K562 (cell line): ENCODE results near the gene LMLN. TPM values are rescaled to one million over a fixed set of nuclear protein-coding genes. Genes with fewer than 3 reads are reported as not detected.

Source experiments
- ATAC-seq: fragments of 200-7000 bp; cut with Tn5 transposase; 3 replicates; pipeline ENCODE4 v1.9.1; 2020; ENCODE audit warnings: moderate library complexity
- BruUV-seq: library from RNA; stranded (reverse); fragments of 400-500 nt; replicated peaks from 2 replicates; lab custom pipeline; 2021; lab: Mats Ljungman, UMichigan
- CTCF ChIA-PET: fragments of 300-600 bp; formaldehyde crosslinking; extraction: SDS; loops from one replicate; lab custom pipeline; 2021; ENCODE audit warnings: low intra/inter-chr PET ratio; lab: Yijun Ruan, JAX
- POLR2A ChIA-PET: fragments of 300-600, 350-650 bp; sonication (Branson Sonifier 250); formaldehyde crosslinking; extraction: SDS; loops from one replicate; lab custom pipeline; 2021; ENCODE audit warnings: antibody characterized with exemption, inconsistent platforms; lab: Yijun Ruan, JAX
- DNase-seq, 4 experiments: peaks; one replicate each; pipeline versions ENCODE4 v3.0.0 to v3.0.0-alpha.2; 2011 to 2018; ENCODE audit warnings: low spot score in 3 of 4, mixed read lengths in 3 of 4; ENCODE audit errors: extremely low read depth in 1 of 4
- FAIRE-seq: peaks from 2 replicates; lab custom pipeline; 2011; peaks lifted over from hg19 to GRCh38; lab: Jason Lieb, UNC
- H2AFZ ChIP-seq: 2 replicates; pipeline ENCODE4 v1.6.0; 2011; ENCODE audit warnings: low read depth, low read length, control low read depth, inconsistent platforms
- H3K27ac ChIP-seq: fragments of 200-600 bp; 3 replicates; pipeline ENCODE4 v1.8.0; 2011; ENCODE audit warnings: low read depth, mild to moderate bottlenecking, control low read depth, inconsistent platforms, low read length, moderate library complexity, mixed read lengths; ENCODE audit errors: extremely low read depth
- H3K27me3 ChIP-seq, 2 experiments: fragments of 300-600 bp in 1 of 2; 2 replicates in 1 of 2; 3 replicates in 1 of 2; pipeline versions ENCODE4 v1.6.0 to v1.8.0; 2011; ENCODE audit warnings: inconsistent platforms in 2 of 2, low read length in 2 of 2, mild to moderate bottlenecking in 1 of 2, mixed read lengths in 1 of 2, moderate library complexity in 1 of 2; ENCODE audit not compliant: control insufficient read depth in 2 of 2, insufficient read depth in 2 of 2
- H3K36me3 ChIP-seq: fragments of 300-600 bp; 3 replicates; pipeline ENCODE4 v1.8.0; 2011; ENCODE audit warnings: mild to moderate bottlenecking, low read length, inconsistent platforms; ENCODE audit not compliant: control insufficient read depth, insufficient read depth
- H3K4me1 ChIP-seq, 2 experiments: fragments of 200-600 bp in 1 of 2; replicated peaks in 1 of 2; 2 replicates in 1 of 2; 3 replicates in 1 of 2; pipeline versions ENCODE4 v1.5.1 to v1.8.0; 2011; ENCODE audit warnings: inconsistent platforms in 2 of 2, low read length in 2 of 2, mild to moderate bottlenecking in 1 of 2, mixed read lengths in 1 of 2, moderate library complexity in 1 of 2; ENCODE audit not compliant: control insufficient read depth in 2 of 2, insufficient read depth in 2 of 2
- H3K4me2 ChIP-seq: 2 replicates; pipeline ENCODE4 v1.6.1; 2011; ENCODE audit warnings: low read length, control low read depth, inconsistent platforms, mixed read lengths; ENCODE audit not compliant: insufficient read depth
- H3K4me3 ChIP-seq: fragments of 200-600 bp; sonication (generic), shearing (Covaris generic); 2 replicates; pipeline ENCODE4 v1.5.1; 2016; ENCODE audit warnings: control low read depth, inconsistent platforms
- H3K79me2 ChIP-seq: fragments of 200-600 bp; 3 replicates; pipeline ENCODE4 v1.8.0; 2011; ENCODE audit warnings: low read length, inconsistent platforms; ENCODE audit not compliant: control insufficient read depth, insufficient read depth
- H3K9ac ChIP-seq, 2 experiments: 2 replicates each; pipeline versions ENCODE4 v1.6.0 to v1.6.1; 2011; ENCODE audit warnings: low read depth in 2 of 2, low read length in 2 of 2, control low read depth in 1 of 2, inconsistent platforms in 1 of 2, mild to moderate bottlenecking in 1 of 2, mixed read lengths in 1 of 2; ENCODE audit not compliant: insufficient read depth in 1 of 2
- H3K9me1 ChIP-seq: one replicate; pipeline ENCODE4 v1.6.0; 2011; ENCODE audit warnings: inconsistent platforms, mild to moderate bottlenecking, low read length, moderate library complexity; ENCODE audit not compliant: control insufficient read depth, insufficient read depth
- H3K9me3 ChIP-seq: replicated peaks from 2 replicates; pipeline ENCODE4 v1.5.1; 2011; ENCODE audit warnings: low read depth, low read length, inconsistent platforms; ENCODE audit not compliant: control insufficient read depth, insufficient read depth
- H4K20me1 ChIP-seq: replicated peaks from 2 replicates; pipeline ENCODE4 v1.6.1; 2011; ENCODE audit warnings: low read length, inconsistent platforms, mixed read lengths; ENCODE audit not compliant: control insufficient read depth, insufficient read depth
- CHCHD3 ChIP-seq: fragments of 250-450 bp; sonication (Bioruptor Pico); IDR thresholded peaks from 2 replicates; pipeline ENCODE4 v2.1.2; 2022; ENCODE audit warnings: mild to moderate bottlenecking
- COPS2 ChIP-seq: fragments of 450-650 bp; conservative IDR thresholded peaks from 2 replicates; pipeline ENCODE4 v1.6.1; 2016; ENCODE audit warnings: mild to moderate bottlenecking, moderate library complexity
- ESRRB ChIP-seq: fragments of 250-450 bp; sonication (Bioruptor Pico); IDR thresholded peaks from 2 replicates; pipeline ENCODE4 v1.5.0; 2020; ENCODE audit warnings: mild to moderate bottlenecking, moderate library complexity, borderline replicate concordance
- FUS ChIP-seq: fragments of 200-400 bp; formaldehyde crosslinking; optimal IDR thresholded peaks from 2 replicates; pipeline ENCODE3; 2017; ENCODE audit warnings: low read depth, low read length
- HDAC1 ChIP-seq, 2 experiments: fragments of 450-650 bp; IDR thresholded peaks; 2 replicates each; pipeline ENCODE4 v1.6.1; 2016 to 2017; ENCODE audit warnings: inconsistent platforms in 1 of 2, mild to moderate bottlenecking in 1 of 2, moderate library complexity in 1 of 2
- L3MBTL2 ChIP-seq: fragments of 450-650 bp; IDR thresholded peaks from 2 replicates; pipeline ENCODE4 v1.6.1; 2016; ENCODE audit warnings: mild to moderate bottlenecking, moderate library complexity
- MTA3 ChIP-seq: fragments of 450-650 bp; formaldehyde crosslinking; IDR thresholded peaks from 2 replicates; pipeline ENCODE4 v1.6.1; 2017; ENCODE audit warnings: mild to moderate bottlenecking, borderline replicate concordance
- PHTF2 ChIP-seq: fragments of 250-450 bp; sonication (Bioruptor Pico); IDR thresholded peaks from 2 replicates; pipeline ENCODE4 v1.5.0; 2021; ENCODE audit warnings: mild to moderate bottlenecking
- PTBP1 ChIP-seq: fragments of 200-400 bp; formaldehyde crosslinking; IDR thresholded peaks from 2 replicates; pipeline ENCODE4 v1.6.1; 2017; ENCODE audit warnings: low read depth, low read length
- SAFB ChIP-seq: fragments of 200-400 bp; formaldehyde crosslinking; IDR thresholded peaks from 2 replicates; pipeline ENCODE4 v1.6.1; 2017; ENCODE audit warnings: low read depth, low read length, borderline replicate concordance
- SRF ChIP-seq, 2 experiments: fragments of 250-450, 450-650 bp in 1 of 2; sonication (Bioruptor Pico) in 1 of 2; sonication (generic) in 1 of 2; formaldehyde crosslinking; IDR thresholded peaks; 2 replicates each; pipeline versions ENCODE4 v1.5.0 to v1.5.1; 2020 to 2022; ENCODE audit warnings: mild to moderate bottlenecking in 1 of 2, missing genetic modification reagents in 1 of 2
- TARDBP ChIP-seq: fragments of 450-650 bp; IDR thresholded peaks from 2 replicates; pipeline ENCODE4 v1.6.1; 2016
- ZNF175 ChIP-seq: fragments of 200-800 bp; sonication (Bioruptor generic); IDR thresholded peaks from 2 replicates; pipeline ENCODE4 v1.6.1; 2016; ENCODE audit warnings: low read depth, mild to moderate bottlenecking, missing genetic modification characterization, missing compliant biosample characterization
- WGBS: fragments of 100-300 bp; shearing (Covaris generic); methylation state at CpG from one replicate; pipeline ENCODE4 v1.1.6; 2016; ENCODE audit warnings: low coverage, mixed read lengths; ENCODE audit not compliant: insufficient coverage; ENCODE audit errors: missing lambda C conversion rate; 5-methylcytosine and 5-hydroxymethylcytosine counted together
- in situ Hi-C: fragments of 300-500 bp; cut with MboI; formaldehyde crosslinking; loops from 4 replicates; pipeline ENCODE4 v1.15.0; 2018; ENCODE audit warnings: inconsistent platforms, mixed read lengths
- intact Hi-C: fragments of 100-400 bp; cut with micrococcal nuclease; formaldehyde crosslinking; loops from 2 replicates; pipeline ENCODE4 v1.14.2; 2022
- polyA plus RNA-seq, 8 experiments: library from polyadenylated mRNA; depleted of rRNA in 4 of 8; stranded (reverse) in 5 of 8; unstranded in 3 of 8; fragments of >200 nt; fragmentation: Nextera tagmentation in 2 of 8; fragmentation: Illumina TruSeq in 1 of 8; extraction: Ambion mirVana in 2 of 8; extraction: Trizol in 1 of 8; gene quantifications; 2 replicates each; pipeline versions ENCODE4 v1.2.1 to v1.2.3, GENCODE V29; 2011 to 2014; ENCODE audit warnings: inconsistent platforms in 1 of 8, missing spikeins in 1 of 8
- total RNA-seq, 7 experiments: library from RNA; depleted of rRNA in 6 of 7; stranded (reverse); fragments of >200 nt in 6 of 7; fragmentation: Illumina TruSeq in 2 of 7; extraction: Trizol in 2 of 7; gene quantifications; 2 replicates each; pipeline versions ENCODE4 v1.2.1 to v1.2.3, GENCODE V29; 2011 to 2021; ENCODE audit warnings: low replicate concordance in 1 of 7
- TF ChIP-seq, protein P1 (sequence below): fragments of 450-650 bp; conservative IDR thresholded peaks from 2 replicates; pipeline ENCODE4 v1.6.1; 2016; ENCODE audit warnings: missing genetic modification characterization, low read depth, mild to moderate bottlenecking, missing compliant biosample characterization, moderate library complexity
- TF ChIP-seq, protein P2 (sequence below): fragments of 250-450 bp; sonication (Bioruptor Pico); IDR thresholded peaks from 2 replicates; pipeline ENCODE4 v1.9.0; 2021; ENCODE audit warnings: mild to moderate bottlenecking, inconsistent platforms
- TF ChIP-seq, protein P3 (sequence below): fragments of 250-450 bp; sonication (Bioruptor Pico); IDR thresholded peaks from 2 replicates; pipeline ENCODE4 v1.8.0; 2021; ENCODE audit warnings: mild to moderate bottlenecking, moderate library complexity

The LMLN gene
- total and polyA plus RNA-seq, 9 of the 15 experiments (the other 6 are each of a cell fraction or from before 2014, with no cell fraction given) = 2.2 to 15.9 (median 6.9) TPM

DNA sequence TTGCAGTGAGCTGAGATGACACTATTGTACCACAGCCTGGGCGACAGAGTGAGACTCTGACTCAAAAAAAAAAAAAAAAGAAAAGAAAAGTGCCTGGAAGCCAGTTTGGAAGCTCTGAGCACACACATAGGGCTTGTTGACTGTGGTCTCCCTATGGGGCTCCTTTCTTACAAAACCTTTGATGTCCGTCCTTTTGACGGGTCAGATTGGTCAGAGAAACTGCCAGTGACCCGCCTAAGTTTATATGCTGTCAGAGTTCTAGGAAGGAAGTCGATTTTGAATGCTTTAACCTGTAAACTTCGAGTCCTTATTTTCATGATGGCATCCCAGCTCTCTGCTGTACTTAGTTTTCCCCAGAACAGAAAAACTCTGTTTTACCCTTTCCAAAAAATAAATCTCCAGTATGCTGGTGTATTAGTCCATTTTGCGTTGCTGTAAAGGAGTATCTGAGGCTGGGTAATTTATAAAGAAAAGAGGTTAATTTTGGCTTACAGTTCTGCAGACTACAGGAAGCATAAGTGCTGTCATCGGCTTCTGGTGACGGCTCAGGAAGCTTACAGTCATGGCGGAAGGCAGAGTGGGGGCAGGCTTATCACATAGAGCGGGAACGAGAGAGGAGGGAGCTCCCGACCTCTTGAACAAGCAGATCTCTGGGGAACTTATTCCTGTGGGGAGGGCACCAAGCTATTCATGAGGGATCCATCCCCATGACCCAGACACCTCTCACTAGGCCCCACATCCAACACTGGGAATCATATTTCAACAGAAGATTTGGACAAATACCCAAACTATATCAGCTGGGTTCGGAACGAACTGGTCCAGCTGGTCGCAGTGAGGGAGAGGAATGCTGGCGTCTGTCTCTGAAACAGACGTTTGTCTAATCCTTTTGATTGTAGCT is 72.3 kb downstream of the LMLN start (continued):
- TF ChIP-seq, protein P1, sequence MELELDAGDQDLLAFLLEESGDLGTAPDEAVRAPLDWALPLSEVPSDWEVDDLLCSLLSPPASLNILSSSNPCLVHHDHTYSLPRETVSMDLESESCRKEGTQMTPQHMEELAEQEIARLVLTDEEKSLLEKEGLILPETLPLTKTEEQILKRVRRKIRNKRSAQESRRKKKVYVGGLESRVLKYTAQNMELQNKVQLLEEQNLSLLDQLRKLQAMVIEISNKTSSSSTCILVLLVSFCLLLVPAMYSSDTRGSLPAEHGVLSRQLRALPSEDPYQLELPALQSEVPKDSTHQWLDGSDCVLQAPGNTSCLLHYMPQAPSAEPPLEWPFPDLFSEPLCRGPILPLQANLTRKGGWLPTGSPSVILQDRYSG (tag) = peak; percentile 63; the same call in 1 of the 2 replicates
- TF ChIP-seq PTBP1 = no peak
- TF ChIP-seq COPS2 = no peak
- no peak for TF ChIP-seq SRF (CRISPR knock-in tag; IDR thresholded peaks at IDR 0.05)
- no peak for TF ChIP-seq CHCHD3 (CRISPR knock-in tag)
- TF ChIP-seq L3MBTL2 = peak; percentile 70; the same call in 1 of the 2 replicates
- TF ChIP-seq HDAC1 (IDR thresholded peaks at IDR 0.05) = no peak
- TF ChIP-seq MTA3 = 0 out of 2 replicates have a peak, but pooled peaks have one; percentile 44
- no peak for TF ChIP-seq FUS
- TF ChIP-seq, all 486 proteins: peak for 49

DNA sequence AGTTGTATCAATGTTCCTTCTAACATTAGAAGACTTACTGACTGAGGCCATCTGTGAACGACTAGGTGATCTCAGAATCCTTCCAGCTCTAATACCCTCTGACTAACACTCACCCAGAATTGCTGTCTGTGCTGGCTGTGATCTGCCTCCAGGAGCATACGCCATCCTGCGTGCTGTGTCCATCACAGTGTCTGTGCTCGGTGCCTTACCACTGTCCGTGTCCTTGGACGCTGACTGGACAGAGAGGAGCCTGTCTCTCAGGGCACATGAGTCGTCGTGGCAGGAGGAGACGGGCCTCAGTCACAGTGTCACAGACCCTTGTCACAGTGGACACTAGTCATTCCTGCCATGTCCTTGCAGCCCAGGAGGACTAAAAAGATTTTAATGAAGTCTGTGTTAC is 83.1 kb downstream of the LMLN start:
- intact Hi-C loops (no loop called here), in situ Hi-C loops (no loop called here)
- DNase-seq = no peak
- Histone ChIP-seq H3K4me1 (peaks cover 0 to 6% of the 10 kb centered on the region in 2 experiments; a peak in 3 of 5 replicates), H3K9me3 (no peaks in the 10 kb centered on the region), H3K79me2 (no peaks in the 10 kb centered on the region), H3K27ac (no peak overlapping the region), H3K36me3 (peaks cover 19% of the 10 kb centered on the region; the same call in 2 of the 3 replicates), H3K4me3 (no peak overlapping the region), H3K9me1 (no peaks in the 10 kb centered on the region), H2AFZ (no peak overlapping the region), H3K9ac (peak overlapping the region in 1 of 2 experiments; percentile 84; a peak in 1 of 4 replicates), H3K27me3 (no peaks in the 10 kb centered on the region), H4K20me1 (no peaks in the 10 kb centered on the region; the same call in 1 of the 2 replicates), H3K4me2 (no peak overlapping the region)
- CTCF ChIA-PET = no interaction called here
- peak; percentile 38; the same call in 1 of the 3 replicates for ATAC-seq
- BruUV-seq = no TSS peak
- POLR2A ChIA-PET = interaction anchor here (1.0 kb wide), 1 partner anchor 37 kb away, joined by 3 read pairs; no protein-coding TSS in a partner anchor
- no peak for FAIRE-seq
- WGBS = 80% methylated on average over 9 of the region's 9 CpGs
- no peak for TF ChIP-seq ZNF175 (CRISPR knock-in tag)
- no peak for TF ChIP-seq ESRRB
- no peak for TF ChIP-seq SAFB
- TF ChIP-seq, protein P2, sequence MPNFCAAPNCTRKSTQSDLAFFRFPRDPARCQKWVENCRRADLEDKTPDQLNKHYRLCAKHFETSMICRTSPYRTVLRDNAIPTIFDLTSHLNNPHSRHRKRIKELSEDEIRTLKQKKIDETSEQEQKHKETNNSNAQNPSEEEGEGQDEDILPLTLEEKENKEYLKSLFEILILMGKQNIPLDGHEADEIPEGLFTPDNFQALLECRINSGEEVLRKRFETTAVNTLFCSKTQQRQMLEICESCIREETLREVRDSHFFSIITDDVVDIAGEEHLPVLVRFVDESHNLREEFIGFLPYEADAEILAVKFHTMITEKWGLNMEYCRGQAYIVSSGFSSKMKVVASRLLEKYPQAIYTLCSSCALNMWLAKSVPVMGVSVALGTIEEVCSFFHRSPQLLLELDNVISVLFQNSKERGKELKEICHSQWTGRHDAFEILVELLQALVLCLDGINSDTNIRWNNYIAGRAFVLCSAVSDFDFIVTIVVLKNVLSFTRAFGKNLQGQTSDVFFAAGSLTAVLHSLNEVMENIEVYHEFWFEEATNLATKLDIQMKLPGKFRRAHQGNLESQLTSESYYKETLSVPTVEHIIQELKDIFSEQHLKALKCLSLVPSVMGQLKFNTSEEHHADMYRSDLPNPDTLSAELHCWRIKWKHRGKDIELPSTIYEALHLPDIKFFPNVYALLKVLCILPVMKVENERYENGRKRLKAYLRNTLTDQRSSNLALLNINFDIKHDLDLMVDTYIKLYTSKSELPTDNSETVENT = no peak
- TF ChIP-seq TARDBP = no peak
- TF ChIP-seq, protein P3, sequence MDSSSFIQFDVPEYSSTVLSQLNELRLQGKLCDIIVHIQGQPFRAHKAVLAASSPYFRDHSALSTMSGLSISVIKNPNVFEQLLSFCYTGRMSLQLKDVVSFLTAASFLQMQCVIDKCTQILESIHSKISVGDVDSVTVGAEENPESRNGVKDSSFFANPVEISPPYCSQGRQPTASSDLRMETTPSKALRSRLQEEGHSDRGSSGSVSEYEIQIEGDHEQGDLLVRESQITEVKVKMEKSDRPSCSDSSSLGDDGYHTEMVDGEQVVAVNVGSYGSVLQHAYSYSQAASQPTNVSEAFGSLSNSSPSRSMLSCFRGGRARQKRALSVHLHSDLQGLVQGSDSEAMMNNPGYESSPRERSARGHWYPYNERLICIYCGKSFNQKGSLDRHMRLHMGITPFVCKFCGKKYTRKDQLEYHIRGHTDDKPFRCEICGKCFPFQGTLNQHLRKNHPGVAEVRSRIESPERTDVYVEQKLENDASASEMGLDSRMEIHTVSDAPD = no peak
- TF ChIP-seq PHTF2 (CRISPR knock-in tag) = no peak
